ENCODE data around the gene CRAT. TPM values are rescaled to one million over a fixed set of nuclear protein-coding genes. Genes with fewer than 3 reads are reported as not detected.

Gene CRAT
- total and polyA plus RNA-seq, 11 donors, result 37.0 to 126 (median 65.7) TPM

DNA sequence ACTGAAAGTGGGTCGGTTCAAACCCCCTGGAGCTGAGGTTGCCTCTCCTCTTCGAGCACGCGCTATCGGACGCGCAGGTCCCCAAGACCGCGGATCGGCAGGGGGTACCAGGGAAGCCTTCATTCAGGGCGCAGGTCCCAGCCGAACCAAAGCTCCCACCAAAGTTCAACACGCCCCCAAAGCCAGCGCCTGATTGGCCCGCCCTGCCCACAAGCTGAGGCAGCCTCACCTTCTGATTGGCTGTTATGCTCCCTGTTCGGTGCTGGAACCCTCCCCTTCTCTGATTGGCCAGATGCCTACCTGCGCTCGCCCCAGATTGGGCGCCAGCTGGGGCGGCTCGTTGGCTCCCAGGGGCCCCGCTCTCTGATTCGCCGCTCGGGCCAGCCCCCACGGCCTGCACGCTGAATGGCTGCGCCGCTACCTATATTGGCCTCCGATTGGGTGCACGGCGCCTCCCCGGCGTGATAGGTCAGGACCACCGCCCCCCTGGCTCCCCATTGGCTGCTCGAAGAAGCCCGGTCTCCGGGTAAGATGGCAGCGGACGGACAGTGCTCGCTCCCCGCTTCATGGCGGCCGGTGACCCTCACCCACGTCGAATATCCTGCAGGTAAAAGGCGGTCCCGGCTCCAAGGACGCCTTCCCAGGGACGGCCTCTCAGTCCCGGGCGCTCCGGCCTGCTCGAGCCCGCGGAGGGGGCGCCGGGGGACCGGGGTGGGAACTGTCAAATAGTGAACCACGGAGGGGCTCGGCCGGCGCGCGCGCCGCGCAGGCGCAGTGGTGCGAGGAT lies 29.8 kb downstream of the CRAT start, which contains the start of gene DOLPP1:
DOLPP1 (plus strand) TSS at position 511 of the 787 bp plus-strand sequence; CDS start at position 532, 21 bp downstream.
- intact Hi-C loops (cut with DNase I), result loop anchor here in 2 of 10 donors (1.0 to 10.0 kb wide), 2 partner anchors 30 to 56 kb away; partner anchors contain the start of genes CRAT (in 1 of the 2) and SH3GLB2 (in 1 of the 2)
- Histone ChIP-seq H3K27ac (peak within 1 kb of the TSS; percentile 42 to 93 (median 82)), H3K36me3 (peaks cover 0 to 17% (median 11%) of the 10 kb centered on the region in 9 donors), H3K27me3 (no peaks in the 10 kb centered on the region), H3K4me3 (peak within 1 kb of the TSS; percentile 64 to 98 (median 84)), H3K4me1 (peaks cover 6 to 26% (median 17%) of the 10 kb centered on the region in 12 donors), H3K9me3 (no peaks in the 10 kb centered on the region)
- ATAC-seq, result peak; percentile 98 to 99 (median 98)
- TF ChIP-seq, protein P1, sequence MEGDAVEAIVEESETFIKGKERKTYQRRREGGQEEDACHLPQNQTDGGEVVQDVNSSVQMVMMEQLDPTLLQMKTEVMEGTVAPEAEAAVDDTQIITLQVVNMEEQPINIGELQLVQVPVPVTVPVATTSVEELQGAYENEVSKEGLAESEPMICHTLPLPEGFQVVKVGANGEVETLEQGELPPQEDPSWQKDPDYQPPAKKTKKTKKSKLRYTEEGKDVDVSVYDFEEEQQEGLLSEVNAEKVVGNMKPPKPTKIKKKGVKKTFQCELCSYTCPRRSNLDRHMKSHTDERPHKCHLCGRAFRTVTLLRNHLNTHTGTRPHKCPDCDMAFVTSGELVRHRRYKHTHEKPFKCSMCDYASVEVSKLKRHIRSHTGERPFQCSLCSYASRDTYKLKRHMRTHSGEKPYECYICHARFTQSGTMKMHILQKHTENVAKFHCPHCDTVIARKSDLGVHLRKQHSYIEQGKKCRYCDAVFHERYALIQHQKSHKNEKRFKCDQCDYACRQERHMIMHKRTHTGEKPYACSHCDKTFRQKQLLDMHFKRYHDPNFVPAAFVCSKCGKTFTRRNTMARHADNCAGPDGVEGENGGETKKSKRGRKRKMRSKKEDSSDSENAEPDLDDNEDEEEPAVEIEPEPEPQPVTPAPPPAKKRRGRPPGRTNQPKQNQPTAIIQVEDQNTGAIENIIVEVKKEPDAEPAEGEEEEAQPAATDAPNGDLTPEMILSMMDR (IDR thresholded peaks at IDR 0.05), result no peak
- peak in 1 of 2 donors; percentile 53 for TF ChIP-seq POLR2A (IDR thresholded peaks at IDR 0.05)
- 0% methylated on average over 30 to 70 of the region's 70 CpGs for WGBS, 4 donors
- peak; percentile 99 to 100 (median 100) for DNase-seq

DNA sequence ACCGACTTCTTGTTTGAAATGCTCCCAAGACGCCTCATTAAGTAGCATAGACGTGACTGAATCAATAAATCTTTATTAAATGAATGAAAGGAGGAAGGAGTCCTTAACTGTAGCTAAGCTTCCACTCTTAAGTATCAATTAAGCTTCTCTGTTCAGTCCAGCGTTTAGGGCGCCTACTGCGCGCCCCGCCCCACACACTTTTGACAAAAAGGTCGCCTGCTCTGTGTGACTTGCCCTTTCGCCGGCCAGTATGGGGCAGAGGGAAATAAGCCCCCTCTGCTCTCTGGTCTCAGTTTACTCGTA lies 30.3 kb downstream of the CRAT start:
- Histone ChIP-seq H3K27me3 (no peaks in the 10 kb centered on the region), H3K9me3 (no peaks in the 10 kb centered on the region), H3K36me3 (peaks cover 0 to 11% (median 6%) of the 10 kb centered on the region in 9 donors), H3K4me3 (peak overlapping the region; percentile 32 to 98 (median 84)), H3K4me1 (peaks cover 6 to 26% (median 17%) of the 10 kb centered on the region in 12 donors), H3K27ac (peak overlapping the region in 6 of 12 donors; percentile 7 to 85 (median 28))
- intact Hi-C loops (cut with DNase I), result loop anchor here in 1 of 10 donors (10.0 kb wide), 1 partner anchor 55 kb away; the partner anchor contains the start of gene SH3GLB2
- TF ChIP-seq, protein P1 (IDR thresholded peaks at IDR 0.05), result no peak
- TF ChIP-seq POLR2A (IDR thresholded peaks at IDR 0.05), result no peak
- no peak for ATAC-seq
- DNase-seq, result no peak
- WGBS, 4 donors, result 7 to 9% (median 8%) methylated on average over 12 of the region's 12 CpGs

DNA sequence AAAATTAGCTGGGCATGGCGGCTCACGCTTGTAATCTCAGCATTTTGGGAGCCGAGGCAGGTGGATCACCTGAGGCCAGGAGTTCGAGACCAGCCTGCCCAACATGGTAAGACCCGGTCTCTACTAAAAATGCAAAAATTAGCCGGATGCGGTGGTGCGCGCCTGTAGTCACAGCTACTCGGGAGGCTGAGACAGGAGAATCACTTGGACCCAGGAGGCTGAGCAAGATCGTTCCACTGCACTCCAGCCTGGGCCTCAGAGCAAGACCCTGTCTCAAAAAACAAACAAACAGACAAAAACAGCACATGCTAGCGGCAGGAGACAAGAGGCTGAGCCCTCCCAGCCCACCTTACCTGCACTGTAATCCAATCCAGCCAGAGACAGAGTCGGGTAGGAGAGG lies 30.8 kb downstream of the CRAT start:
- peak overlapping the region in 1 of 12 donors; percentile 10 for H3K27ac ChIP-seq

More for the DNA sequence above, 30.8 kb downstream of the CRAT start:
- TF ChIP-seq, protein P1 (IDR thresholded peaks at IDR 0.05), result no peak
- TF ChIP-seq POLR2A (IDR thresholded peaks at IDR 0.05), result no peak
- Histone ChIP-seq H3K36me3 (peaks cover 0 to 7% (median 1%) of the 10 kb centered on the region in 9 donors), H3K4me3 (peak overlapping the region in 6 of 12 donors; percentile 64 to 98 (median 76)), H3K9me3 (no peaks in the 10 kb centered on the region), H3K4me1 (peaks cover 6 to 26% (median 17%) of the 10 kb centered on the region in 12 donors), H3K27me3 (no peaks in the 10 kb centered on the region)
- DNase-seq, result no peak
- intact Hi-C loops (cut with DNase I), result loop anchor here in 1 of 10 donors (10.0 kb wide), 1 partner anchor 55 kb away; the partner anchor contains the start of gene SH3GLB2
- 86 to 91% (median 87%) methylated on average over 13 of the region's 13 CpGs for WGBS, 4 donors
- ATAC-seq, result no peak

Data from heart left ventricle (tissue), 16 donors.